Raji (cell line): ENCODE data around the gene PLA2G10.

ENCODE experiments used
- POLR2A ChIP-seq: IDR thresholded peaks from 2 replicates; pipeline ENCODE4 v1.6.1; 2011; ENCODE audit warnings: low read depth, low read length, control low read depth; ENCODE audit not compliant: insufficient read depth

Gene PLA2G10

GRCh38 chr16:14658063-14658462 lies 36.0 kb downstream of the PLA2G10 start:
- peak; percentile 81 for TF ChIP-seq POLR2A

DNA sequence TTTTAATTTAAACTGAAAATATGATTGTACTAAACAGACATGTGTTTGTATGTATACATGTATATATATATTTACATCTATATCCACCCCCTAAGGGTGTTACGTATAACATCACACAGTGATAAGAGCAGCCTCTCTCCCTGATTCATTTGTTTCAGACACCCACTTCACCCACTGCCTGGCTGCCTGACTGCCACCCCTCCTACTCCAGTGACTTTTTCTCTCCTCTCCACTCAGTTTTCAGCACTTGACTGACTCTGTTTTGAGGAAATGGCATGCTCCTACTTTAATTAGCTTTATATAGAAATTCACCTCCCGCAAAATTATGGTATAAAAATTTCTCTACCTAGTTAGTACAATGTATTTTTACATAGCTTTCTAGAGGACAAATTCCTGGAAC lies 41.4 kb downstream of the PLA2G10 start:
- no peak for TF ChIP-seq POLR2A

DNA sequence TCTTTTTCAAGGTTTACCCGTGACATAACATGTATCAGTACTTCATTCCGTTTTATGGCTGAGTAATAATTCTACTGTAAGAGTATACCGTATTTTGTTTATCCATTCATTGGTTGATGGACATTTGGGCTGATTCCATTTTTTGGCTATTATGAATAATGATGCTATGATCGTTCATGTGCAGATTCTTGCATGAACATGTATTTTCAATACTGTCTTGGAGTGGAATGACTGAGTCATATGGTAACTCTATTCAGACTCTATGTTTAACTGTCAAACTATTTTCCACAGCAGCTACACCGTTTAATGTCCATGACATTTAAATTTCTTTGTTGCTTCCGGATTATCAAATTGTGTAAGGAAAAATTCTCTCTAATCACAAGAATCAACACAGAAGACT lies 43.5 kb downstream of the PLA2G10 start:
- no peak for TF ChIP-seq POLR2A

DNA sequence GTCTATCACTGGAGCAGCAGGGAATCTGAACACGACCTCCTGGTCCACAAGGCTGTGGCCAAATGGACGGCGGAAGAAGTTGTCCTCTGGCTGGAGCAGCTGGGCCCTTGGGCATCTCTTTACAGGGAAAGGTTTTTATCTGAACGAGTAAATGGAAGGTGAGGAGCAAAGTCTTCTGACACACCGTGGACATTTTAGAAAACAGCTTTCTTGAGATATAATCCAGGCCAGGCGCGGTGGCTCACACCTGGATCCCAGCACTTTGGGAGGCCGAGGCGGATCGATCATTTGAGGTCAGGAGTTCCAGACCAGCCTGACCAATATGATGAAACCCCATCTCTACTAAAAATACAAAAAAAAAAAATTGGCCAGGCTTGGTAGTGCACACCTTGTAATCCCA lies 44.3 kb downstream of the PLA2G10 start:
- no peak for TF ChIP-seq POLR2A

- no peak for TF ChIP-seq POLR2A
Observed at GRCh38 chr16:14641926-14642325, 52.2 kb downstream of the PLA2G10 start.

GRCh38 chr16:14641206-14641605 lies 52.9 kb downstream of the PLA2G10 start:
- no peak for TF ChIP-seq POLR2A

DNA sequence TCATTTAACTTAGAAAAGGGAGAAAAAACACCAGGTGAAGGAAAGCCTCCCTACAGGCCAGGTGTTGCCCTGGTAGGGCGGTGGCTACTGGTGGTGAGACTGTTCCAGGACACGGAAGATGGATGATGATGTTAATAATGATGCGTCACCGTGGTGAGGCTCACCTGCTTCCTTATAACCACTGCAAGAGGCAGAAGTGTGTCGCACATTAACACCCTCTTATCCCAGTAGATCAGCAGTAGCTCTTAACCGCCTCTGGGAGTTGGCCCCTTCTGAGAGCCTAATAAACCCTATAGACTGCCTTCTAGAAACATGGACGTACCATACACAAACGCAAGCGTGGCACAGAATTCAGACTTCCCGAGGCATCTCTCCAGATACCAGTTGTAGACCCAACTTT lies 53.6 kb downstream of the PLA2G10 start:
- no peak for TF ChIP-seq POLR2A

DNA sequence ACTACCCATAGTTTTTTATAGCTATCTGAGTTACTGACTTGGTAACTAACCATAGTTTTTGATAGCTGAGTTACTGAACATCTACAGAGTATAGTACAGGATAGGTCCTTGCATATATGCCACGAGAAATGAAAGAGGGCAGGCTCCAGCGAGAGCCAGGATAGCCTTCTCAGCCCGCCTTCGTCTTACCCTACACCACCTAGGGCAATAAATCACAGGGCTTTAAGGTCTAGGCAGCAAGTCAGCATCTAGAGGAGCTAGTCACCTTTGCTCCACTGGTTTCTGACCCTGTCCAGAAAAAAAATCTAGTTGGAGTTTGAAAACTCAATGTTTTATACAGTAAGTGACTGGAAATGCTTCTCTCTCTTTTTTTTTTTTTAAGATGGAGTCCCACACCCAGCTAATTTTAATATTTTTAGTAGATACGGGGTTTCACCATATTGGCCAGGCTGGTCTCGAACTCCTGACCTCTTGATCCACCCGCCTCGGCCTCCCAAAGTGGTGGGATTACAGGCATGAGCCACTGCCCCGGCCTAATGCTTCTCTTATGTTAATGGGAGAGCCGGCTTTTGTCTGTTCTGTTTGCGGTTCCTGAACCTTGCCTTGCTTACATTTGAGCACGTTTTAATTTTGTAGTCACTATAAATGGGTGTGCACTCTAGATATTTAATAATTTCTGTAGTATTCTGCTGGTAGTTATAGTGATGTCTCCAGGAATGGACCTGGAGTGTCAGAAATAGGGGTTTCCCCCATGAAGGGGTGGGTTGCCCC lies 58.5 kb downstream of the PLA2G10 start:
- TF ChIP-seq POLR2A: no peak

- TF ChIP-seq POLR2A: no peak
Observed at GRCh38 chr16:14634389-14634725, 59.8 kb downstream of the PLA2G10 start.

DNA sequence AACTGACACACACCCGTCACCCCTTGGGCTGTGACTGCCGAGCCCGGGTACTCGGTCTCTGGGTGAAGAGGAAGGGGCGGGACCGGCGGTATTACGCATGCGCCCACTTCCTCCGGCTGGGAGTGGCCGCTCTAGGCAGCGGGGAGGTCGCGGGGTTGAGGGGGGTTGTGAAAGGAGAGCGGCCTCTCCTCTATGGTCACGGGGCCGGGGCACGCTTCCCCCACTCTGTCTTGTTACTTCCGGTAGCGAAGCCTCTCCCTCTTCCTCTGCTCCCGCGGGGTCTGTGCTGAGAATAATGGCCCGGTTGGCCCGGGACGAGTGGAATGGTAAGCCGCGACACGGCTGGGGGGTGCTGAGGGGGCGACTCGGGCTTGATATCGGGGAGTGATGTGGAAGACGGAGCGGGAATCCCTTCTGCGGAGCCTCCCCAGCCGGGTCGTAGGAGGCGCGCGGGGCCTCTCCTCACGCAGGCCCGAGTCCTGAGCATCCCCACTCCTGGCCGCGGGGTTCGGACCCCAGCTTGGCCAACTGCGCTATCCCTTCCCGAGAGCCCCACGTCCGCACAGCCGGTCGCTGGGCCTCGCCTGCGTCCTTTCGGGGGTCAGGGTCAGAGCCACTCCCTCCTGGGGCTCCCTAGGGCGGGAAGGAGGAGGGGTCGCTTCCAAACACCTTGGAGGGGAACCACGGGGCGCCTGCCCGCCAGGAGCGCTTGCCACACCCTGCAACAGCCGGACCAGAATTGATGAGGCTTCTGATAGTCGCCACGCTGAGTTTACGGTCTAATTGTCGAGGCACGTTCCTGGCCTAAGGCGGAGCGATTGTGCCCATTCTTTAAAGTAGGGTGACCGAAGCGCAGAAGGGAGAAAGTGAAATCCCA lies 61.2 kb downstream of the PLA2G10 start, which contains the start of gene BFAR:
Gene BFAR, plus strand, starts transcription at position 259 of the 877 bp plus-strand sequence. CDS start 11,396 bp downstream, outside the sequence.
- TF ChIP-seq POLR2A: peak; percentile 97

- TF ChIP-seq POLR2A: peak; percentile 87
Observed at GRCh38 chr16:14629919-14630619, 64.0 kb downstream of the PLA2G10 start, which contains the start of gene PARN. Gene PARN, minus strand, starts transcription at chr16:14630260. Its CDS starts 135 bp downstream, at chr16:14630125.

- TF ChIP-seq POLR2A: no peak
Observed at GRCh38 chr16:14629612-14629918, 64.5 kb downstream of the PLA2G10 start.

DNA sequence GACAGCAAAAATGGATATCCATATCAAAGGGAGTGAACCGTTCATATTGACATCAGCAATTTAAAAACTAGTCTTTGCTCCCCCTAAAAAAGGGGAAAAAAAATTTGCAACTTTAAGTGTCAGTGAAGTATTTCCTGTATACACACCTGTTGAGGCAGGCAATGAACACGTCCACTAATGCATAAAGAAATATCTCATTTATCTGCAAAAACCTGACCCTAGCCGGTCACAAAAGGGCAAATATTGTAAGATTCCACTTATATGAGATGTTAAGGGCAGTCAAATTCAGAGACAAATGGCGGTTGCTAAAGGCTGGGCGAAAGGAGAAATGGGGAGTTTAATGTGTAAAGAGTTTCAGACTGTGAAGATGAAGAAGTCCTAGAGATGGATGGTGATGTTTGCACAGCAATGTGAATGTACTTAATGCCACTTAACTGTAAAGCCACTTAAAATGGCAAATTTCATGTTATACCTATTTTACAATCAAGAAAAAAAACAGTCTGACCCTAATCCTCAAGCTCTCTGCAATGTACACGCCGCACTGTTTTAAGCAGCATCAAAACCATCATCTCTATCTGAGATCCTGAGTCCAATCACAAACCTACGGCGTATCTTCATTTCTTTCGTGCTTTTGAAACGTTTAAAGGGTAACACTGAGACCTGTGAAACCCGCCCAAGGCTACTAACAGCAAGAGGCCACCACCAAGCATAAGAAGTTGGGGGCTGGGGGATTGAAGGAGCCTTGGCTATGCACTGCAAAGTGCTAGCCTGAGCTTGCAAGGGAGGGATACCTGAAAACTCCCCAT lies 65.1 kb downstream of the PLA2G10 start:
- 0 out of 2 replicates have a peak, but pooled peaks have one; percentile 4 for TF ChIP-seq POLR2A

DNA sequence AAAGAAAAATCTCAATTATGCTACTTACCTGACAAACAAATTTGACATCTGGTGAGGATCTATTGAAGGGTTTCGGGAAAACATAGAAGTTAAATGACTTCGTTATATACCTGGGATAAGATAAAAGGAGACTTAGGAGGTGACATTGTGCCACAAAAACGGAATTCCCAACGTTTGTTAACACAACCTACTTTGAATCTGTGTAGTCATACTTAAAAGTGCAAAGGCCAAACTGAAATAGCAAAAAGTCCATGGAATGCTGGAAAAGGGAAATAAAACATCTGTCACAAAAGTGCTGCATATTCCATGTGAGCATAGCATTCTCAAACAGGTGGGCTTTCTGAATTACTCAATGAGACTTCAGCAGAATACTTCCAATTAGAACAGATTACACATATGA lies 67.0 kb downstream of the PLA2G10 start:
- no peak for TF ChIP-seq POLR2A
